ENCODE measurements around the gene DHRS12. TPM values are rescaled to one million over a fixed set of nuclear protein-coding genes. Genes with fewer than 3 reads are reported as not detected.

DHRS12 gene
- total RNA-seq, 1 experiment from 2014 or later: 8.8 TPM

DNA sequence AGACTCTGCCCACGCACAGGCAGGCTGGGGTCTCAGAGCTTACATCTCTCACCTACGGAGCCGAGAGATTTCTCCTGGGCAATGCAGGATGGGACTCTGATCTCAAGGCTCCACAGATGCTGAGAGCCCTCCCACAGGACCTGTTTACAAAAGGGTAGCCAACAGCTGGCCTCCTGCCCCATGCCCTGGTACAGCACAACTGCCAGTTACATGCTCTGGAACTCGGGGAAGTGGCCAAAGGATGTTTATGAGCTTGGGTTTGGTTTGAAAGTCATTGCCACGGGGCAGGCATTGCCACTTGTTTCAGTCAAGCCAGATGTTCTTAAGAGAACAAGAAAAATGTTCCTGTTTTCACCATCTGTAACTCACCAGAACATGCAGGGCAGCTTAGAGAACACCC is 3.5 kb downstream of the DHRS12 start:
- no peak overlapping the region for H3K27ac Mint-ChIP-seq
- H3K56ac ChIP-seq (ENCODE audit: insufficient read length, low read depth, low read length): no peak overlapping the region
- no peaks in the 10 kb centered on the region for H3K9me3 Mint-ChIP-seq
- H4K8ac ChIP-seq (replicated peaks; ENCODE audit: insufficient read length, low read depth, low read length): no peak overlapping the region
- no peaks in the 10 kb centered on the region for H3K79me1 ChIP-seq (ENCODE audit: insufficient read depth, low read depth, low read length, poor library complexity, severe bottlenecking)
- no peak overlapping the region for H2AFZ ChIP-seq (ENCODE audit: low read length)
- no peaks in the 10 kb centered on the region for H3K27me3 Mint-ChIP-seq (ENCODE audit: low read depth)
- no peak overlapping the region for H3K27ac ChIP-seq (ENCODE audit: insufficient read length, low read depth, low read length)
- no peak overlapping the region for H3K23ac ChIP-seq (ENCODE audit: insufficient read length, low read depth, low read length)
- H3K27me3 ChIP-seq (ENCODE audit: insufficient read depth, low read length): no peaks in the 10 kb centered on the region
- no peak overlapping the region for H2BK5ac ChIP-seq (ENCODE audit: insufficient read length, low read length)
- H4K20me1 ChIP-seq (ENCODE audit: control insufficient read depth, insufficient read depth, insufficient read length): no peaks in the 10 kb centered on the region
- H3K4me3 Mint-ChIP-seq: no peak overlapping the region
- no peak overlapping the region for H3T11ph ChIP-seq (ENCODE audit: low read length)
- no peaks in the 10 kb centered on the region for H3K9me3 ChIP-seq (ENCODE audit: control insufficient read depth, low read depth, low read length)
- TF ChIP-seq, protein P1, sequence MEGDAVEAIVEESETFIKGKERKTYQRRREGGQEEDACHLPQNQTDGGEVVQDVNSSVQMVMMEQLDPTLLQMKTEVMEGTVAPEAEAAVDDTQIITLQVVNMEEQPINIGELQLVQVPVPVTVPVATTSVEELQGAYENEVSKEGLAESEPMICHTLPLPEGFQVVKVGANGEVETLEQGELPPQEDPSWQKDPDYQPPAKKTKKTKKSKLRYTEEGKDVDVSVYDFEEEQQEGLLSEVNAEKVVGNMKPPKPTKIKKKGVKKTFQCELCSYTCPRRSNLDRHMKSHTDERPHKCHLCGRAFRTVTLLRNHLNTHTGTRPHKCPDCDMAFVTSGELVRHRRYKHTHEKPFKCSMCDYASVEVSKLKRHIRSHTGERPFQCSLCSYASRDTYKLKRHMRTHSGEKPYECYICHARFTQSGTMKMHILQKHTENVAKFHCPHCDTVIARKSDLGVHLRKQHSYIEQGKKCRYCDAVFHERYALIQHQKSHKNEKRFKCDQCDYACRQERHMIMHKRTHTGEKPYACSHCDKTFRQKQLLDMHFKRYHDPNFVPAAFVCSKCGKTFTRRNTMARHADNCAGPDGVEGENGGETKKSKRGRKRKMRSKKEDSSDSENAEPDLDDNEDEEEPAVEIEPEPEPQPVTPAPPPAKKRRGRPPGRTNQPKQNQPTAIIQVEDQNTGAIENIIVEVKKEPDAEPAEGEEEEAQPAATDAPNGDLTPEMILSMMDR (conservative IDR thresholded peaks at IDR 0.05): no peak
- H3K4me2 ChIP-seq (ENCODE audit: insufficient read depth, insufficient read length, low read length): no peak overlapping the region
- no peak overlapping the region for H4K5ac ChIP-seq (ENCODE audit: insufficient read length, low read depth, low read length)
- no peak overlapping the region for H3K14ac ChIP-seq (ENCODE audit: insufficient read depth, low read length)
- peaks cover 3% of the 10 kb centered on the region; the same call in 1 of the 2 replicates for H3K4me1 ChIP-seq (ENCODE audit: insufficient read depth, low read length)
- H3K23me2 ChIP-seq (ENCODE audit: insufficient read length, low read depth, low read length, poor library complexity, severe bottlenecking): peaks cover 4% of the 10 kb centered on the region
- peaks cover 56 to 65% of the 10 kb centered on the region in 2 experiments for H3K4me1 Mint-ChIP-seq
- no peak overlapping the region for H3K18ac ChIP-seq (ENCODE audit: insufficient read length, low read depth, low read length)
- H2BK120ac ChIP-seq (ENCODE audit: low read depth, low read length, poor library complexity, severe bottlenecking): no peak overlapping the region
- WGBS (ENCODE audit: extremely low coverage, insufficient read length, low lambda C conversion rate): no CpG with 5 or more reads among the region's 5 CpGs
- no peak overlapping the region for H2BK12ac ChIP-seq (ENCODE audit: insufficient read length, low read depth, low read length)
- H2BK15ac ChIP-seq (ENCODE audit: low read depth, low read length): no peak overlapping the region
- no peaks in the 10 kb centered on the region for H3K79me2 ChIP-seq (ENCODE audit: insufficient read depth, low read length)
- peaks cover 0 to 6% (median 2%) of the 10 kb centered on the region in 3 experiments; a peak in 3 of 7 replicates for H3K36me3 Mint-ChIP-seq (ENCODE audit: insufficient read depth in 1 of 3, low read depth in 3 of 3)
- H2AK5ac ChIP-seq (ENCODE audit: insufficient read length, low read length): no peak overlapping the region
- no peak overlapping the region for H4K91ac ChIP-seq (ENCODE audit: insufficient read length, low read depth, low read length)
- H2BK20ac ChIP-seq (ENCODE audit: low read depth, low read length, poor library complexity, severe bottlenecking): no peak overlapping the region
- no peak overlapping the region for H3K9ac ChIP-seq (ENCODE audit: extremely low read depth, insufficient read length, low read length)
- no peak for DNase-seq
- no peak overlapping the region for H3K4ac ChIP-seq (ENCODE audit: low read depth, low read length)
